Fibroblast of pulmonary artery (primary cell): ENCODE measurements around the gene PLCL1.

Experiments
- DNase-seq: peaks from one replicate; pipeline ENCODE4 v3.0.0-alpha.2; 2010; ENCODE audit warnings: low read depth
- H3K4me3 ChIP-seq: replicated peaks from 2 replicates; pipeline ENCODE4 v1.5.1; 2011; ENCODE audit warnings: low read depth, mild to moderate bottlenecking, control low read depth, low read length, moderate library complexity
- CTCF ChIP-seq: IDR thresholded peaks from 2 replicates; pipeline ENCODE4 v1.5.1; 2011; ENCODE audit warnings: mild to moderate bottlenecking, control low read depth, low read length, inconsistent platforms; ENCODE audit errors: missing control alignments

The PLCL1 gene

GRCh38 chr2:197952540-197953202 is 148.3 kb downstream of the PLCL1 start:
- no peak overlapping the region for H3K4me3 ChIP-seq
- TF ChIP-seq CTCF: no peak
- peak; percentile 44 for DNase-seq

- no peak for DNase-seq
- no peak overlapping the region for H3K4me3 ChIP-seq
- TF ChIP-seq CTCF: no peak
Observed at GRCh38 chr2:197954328-197954727, 149.9 kb downstream of the PLCL1 start.

- no peak for TF ChIP-seq CTCF
- no peak overlapping the region for H3K4me3 ChIP-seq
- peak; percentile 20 for DNase-seq
Observed at GRCh38 chr2:197958592-197959150, 154.3 kb downstream of the PLCL1 start.

GRCh38 chr2:197959383-197959782 is 155.0 kb downstream of the PLCL1 start:
- TF ChIP-seq CTCF: no peak
- H3K4me3 ChIP-seq: no peak overlapping the region
- no peak for DNase-seq

- no peak for DNase-seq
- TF ChIP-seq CTCF: no peak
- H3K4me3 ChIP-seq: no peak overlapping the region
Observed at GRCh38 chr2:197960786-197961185, 156.4 kb downstream of the PLCL1 start.

- TF ChIP-seq CTCF: no peak
- no peak overlapping the region for H3K4me3 ChIP-seq
- no peak for DNase-seq
Observed at GRCh38 chr2:197964720-197965119, 160.3 kb downstream of the PLCL1 start.

GRCh38 chr2:197965756-197966155 is 161.4 kb downstream of the PLCL1 start:
- no peak for TF ChIP-seq CTCF
- no peak overlapping the region for H3K4me3 ChIP-seq
- DNase-seq: no peak
